Stimulated activated CD4-positive, alpha-beta T cell treated with anti-CD3 and anti-CD28 coated beads, Interleukin-4, amount 100 ng/mL, for 48 hours (primary cell): ENCODE measurements around the gene RBL1.
"Not testable (repeated sequence)": the region's sequence is repeated elsewhere in the genome, so short reads cannot be mapped to it uniquely, and the experiment has no call there.

ENCODE experiments used
- DNase-seq, 2 donors: peaks; one replicate each; pipeline ENCODE4 v3.0.0-alpha.2; 2020; ENCODE audit warnings: low read depth in 2 of 2

The RBL1 gene

DNA sequence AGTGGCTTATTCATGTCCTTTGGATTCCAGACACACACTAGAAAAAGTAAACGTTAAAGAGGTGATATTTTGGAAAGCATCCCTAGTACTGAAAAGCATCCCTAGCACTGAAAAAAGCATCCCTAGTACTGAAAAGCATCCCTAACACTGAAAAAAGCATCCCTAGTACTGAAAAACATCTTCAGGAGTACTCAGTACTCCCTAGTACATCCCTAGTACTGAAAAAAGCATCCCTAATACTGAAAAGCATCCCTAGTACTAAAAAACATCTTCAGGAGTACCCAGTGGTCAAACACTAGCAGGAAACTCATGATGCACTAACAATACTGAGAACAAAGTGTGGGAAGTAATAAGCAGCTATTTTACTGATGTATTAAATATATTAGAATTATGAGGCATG, 98.7 kb downstream of the RBL1 start:
- DNase-seq: no peak

- not testable (repeated sequence) for DNase-seq
Measured at GRCh38 chr20:36994221-36994620, 101.6 kb downstream of the RBL1 start.

DNA sequence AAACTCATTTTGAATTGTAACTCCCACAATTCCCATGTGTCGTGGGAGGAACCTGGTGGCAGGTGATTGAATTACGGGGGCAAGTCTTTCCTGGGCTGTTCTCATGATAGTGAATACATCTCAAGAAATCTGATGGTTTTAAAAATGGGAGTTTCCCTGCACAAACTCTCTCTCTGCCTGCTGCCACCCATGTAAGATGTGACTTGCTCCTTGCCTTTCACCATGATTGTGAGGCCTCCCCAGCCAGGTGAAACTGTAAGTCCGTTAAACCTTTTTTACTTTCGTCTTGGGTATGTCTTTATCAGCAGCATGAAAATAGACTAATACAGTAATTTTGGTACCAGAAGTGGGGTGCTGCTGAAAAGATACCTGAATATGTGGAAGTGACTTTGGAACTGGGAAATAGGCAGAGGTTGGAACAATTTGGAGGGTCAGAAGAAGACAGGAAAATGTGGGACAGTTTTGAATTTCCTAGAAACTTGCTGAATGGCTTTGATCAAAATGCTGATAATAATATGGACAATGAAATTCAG, 102.9 kb downstream of the RBL1 start:
- no peak for DNase-seq

- DNase-seq: no peak
Measured at GRCh38 chr20:36991703-36992102, 104.1 kb downstream of the RBL1 start.

DNA sequence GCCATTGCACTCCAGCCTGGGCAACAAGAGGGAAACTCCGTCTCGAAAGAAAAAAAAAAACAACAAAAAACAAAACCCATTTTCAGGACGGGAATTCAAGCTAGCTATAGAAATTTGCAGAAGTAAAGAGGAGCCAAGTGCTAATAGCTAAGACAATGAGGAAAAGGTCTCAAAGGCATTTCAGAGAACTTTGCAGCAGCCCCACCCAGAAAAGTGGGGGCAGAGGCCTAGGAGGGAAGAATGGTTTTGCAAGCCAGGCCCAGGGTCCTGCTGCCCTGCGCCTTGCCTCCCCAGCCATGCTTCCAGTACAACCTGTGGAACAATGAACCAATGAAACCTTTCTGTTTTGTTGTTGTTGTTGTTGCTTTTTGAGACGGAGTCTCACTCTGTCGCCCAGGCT, 106.0 kb downstream of the RBL1 start:
- DNase-seq: no peak

DNA sequence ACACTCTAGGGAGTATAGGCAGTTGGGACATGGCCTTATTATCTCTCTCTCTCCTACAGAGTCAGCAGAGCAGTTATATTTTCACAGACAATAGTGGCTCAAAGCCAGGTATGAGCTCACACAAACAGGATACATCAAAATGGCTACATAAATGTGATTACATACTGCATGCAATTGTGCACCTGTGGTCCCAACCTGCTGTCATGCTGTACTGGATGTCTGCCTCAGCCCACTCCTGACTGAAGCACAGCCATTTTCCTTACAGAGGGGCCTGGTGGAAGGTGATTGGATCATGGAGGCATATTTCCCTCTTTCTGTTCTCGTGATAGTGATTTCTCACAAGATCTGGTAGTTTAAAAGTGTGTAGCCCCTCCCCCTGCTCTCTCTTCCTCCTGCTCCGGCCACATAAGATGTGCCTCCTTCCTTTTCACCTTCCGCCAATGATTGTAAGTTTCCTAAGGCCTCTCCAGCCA, 107.3 kb downstream of the RBL1 start:
- DNase-seq: no peak

GRCh38 chr20:36984257-36984638, 111.5 kb downstream of the RBL1 start:
- no peak for DNase-seq

GRCh38 chr20:36975099-36975818, 120.5 kb downstream of the RBL1 start:
- DNase-seq: no peak

GRCh38 chr20:36974660-36975059, 121.1 kb downstream of the RBL1 start:
- DNase-seq: no peak

DNA sequence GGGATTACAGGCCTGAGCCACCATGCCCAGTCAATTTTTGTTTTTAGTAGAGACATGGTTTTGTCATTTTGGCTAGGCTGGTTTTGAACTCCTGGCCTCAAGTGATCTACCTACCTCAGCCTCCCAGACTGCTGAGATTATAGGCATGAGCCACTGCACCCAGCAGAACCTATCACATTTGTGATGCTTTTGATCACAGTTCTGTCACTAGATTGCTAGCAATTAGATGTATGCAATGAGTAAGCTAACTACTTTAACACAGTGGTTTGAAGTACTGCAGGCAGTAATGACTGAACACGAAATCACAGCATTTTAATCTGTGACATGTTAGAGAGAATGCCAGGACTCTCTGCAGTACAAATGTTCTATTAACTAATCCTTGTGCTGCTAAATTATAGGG, 124.7 kb downstream of the RBL1 start:
- DNase-seq: no peak

- no peak for DNase-seq
Measured at GRCh38 chr20:36969478-36970186, 126.2 kb downstream of the RBL1 start.

GRCh38 chr20:36969051-36969450, 126.7 kb downstream of the RBL1 start:
- DNase-seq: no peak

DNA sequence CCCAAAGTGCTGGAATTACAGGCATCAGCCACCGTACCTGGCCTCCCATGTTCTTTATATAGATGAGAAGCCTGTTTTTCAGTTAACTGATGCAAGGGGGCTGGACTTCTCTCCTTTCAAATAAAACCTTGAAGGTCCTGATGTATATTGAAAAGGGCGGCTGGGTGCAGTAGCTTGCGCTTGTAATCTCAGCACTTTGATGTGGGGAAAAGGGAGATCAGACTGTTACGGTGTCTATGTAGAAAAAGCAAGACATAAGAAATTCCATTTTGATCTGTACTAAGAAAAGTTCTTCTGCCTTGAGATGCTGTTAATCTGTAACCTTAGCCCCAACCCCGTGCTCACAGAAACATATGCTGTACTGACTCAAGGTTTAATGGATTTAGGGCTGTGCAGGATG, 128.2 kb downstream of the RBL1 start:
- DNase-seq: no peak

GRCh38 chr20:36966965-36967364, 128.8 kb downstream of the RBL1 start:
- DNase-seq: not testable (repeated sequence)

- DNase-seq: not testable (repeated sequence)
Measured at GRCh38 chr20:36962354-36962941, 133.3 kb downstream of the RBL1 start.

DNA sequence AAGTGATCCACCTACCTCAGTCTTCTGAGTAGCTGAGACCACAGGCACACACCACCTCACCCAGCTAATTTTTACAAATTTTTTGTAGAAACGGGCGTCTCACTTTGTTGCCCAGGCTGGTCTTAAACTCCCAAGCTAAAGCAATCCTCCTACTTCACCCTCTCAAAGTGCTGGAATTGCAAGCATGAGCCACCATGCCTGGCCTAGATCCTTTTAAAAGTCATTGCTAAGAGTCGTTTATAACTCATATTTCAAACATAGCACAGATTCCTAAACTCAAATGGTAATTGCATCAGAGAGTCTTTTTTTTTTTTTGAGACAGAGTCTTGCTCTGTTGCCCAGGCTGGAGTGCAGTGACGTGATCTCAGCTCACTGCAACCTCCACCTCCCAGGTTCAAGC, 136.6 kb downstream of the RBL1 start:
- DNase-seq: no peak

DNA sequence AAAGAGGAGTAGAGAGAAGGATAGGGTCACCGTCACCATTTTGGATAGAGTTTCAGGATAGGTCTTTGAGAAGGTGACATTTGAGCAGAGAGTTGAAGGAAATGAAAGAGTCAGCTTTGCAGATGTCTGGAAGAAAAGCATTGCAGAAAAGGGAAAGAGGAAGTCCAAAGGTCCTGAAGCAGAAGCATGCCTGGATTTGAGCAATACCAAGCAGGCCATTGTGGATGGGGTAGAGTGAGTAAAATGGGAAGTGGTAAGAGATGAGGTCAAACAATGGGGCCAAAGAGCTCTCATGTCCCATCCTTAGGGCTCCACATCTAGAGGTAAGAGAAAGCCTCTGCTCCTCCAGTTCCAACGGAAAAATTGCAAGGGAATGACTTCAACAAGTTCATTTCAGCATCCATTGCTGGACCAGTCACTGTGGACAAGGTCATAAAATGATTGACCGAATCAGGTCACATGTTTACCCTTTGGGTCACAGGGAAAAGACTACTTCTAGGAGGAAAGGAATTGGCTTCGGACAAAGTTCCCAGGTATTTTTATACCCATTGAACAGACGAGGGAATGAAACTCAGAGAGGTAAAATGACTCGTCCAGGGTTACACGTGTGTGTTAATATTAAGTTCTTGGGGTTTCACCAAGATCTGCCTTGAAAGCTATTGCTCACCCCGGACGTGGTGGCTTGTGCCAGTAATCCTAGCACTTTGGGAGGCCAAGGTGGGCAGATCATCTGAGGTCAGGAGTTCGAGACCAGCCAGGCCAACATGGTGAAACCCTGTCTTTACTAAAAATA, 137.7 kb downstream of the RBL1 start:
- no peak for DNase-seq

DNA sequence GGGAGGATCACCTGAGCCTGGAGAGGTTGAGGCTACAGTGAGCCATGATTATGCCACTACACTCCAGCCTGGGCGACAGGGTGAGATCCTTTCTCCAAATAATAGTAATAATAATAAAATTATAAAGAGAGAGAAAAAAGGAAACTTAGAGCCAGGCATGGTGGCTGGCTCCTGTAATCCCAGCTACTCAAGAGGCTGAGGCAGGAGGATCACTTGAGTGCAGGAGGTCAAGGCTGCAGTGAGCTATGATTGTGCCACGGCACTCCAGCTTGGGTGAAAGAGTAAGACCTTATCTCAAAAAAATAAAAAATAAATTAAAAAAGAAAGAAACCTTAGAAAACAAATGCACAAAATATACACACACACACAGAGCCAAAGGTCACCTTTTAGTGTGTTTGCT, 139.1 kb downstream of the RBL1 start:
- DNase-seq: no peak

- no peak for DNase-seq
Measured at GRCh38 chr20:36956016-36956415, 139.8 kb downstream of the RBL1 start.

GRCh38 chr20:36951979-36952738, 143.6 kb downstream of the RBL1 start:
- no peak for DNase-seq
